ENCODE results near the gene CST8. TPM values are rescaled to one million over a fixed set of nuclear protein-coding genes. Genes with fewer than 3 reads are reported as not detected.

CST8 gene
- total RNA-seq, 1 donor, result not detected

DNA sequence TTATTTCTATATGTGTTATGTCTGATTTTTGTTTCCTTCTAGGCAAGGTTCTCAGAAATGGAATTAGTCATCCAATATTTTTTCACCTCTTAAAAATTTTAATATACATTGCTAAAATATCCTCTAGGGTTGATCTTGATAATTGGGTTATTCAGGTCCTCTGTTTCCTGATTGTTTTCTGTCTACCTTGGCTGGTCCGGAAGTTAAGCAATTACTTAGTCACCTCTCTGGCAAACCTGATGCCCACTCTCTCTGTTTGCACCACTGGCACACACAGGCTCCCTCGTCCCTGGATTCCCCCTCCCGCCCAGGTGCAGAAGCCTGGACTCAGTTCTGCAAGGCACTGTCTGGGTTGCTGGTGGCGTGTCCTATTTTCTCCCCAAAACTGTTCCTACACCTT is 49.7 kb downstream of the CST8 start:
- Histone ChIP-seq H3K9me3 (ENCODE audit: low read depth, low read length) (no peaks in the 10 kb centered on the region), H2AFZ (ENCODE audit: low read length) (no peak overlapping the region), H3K4me1 (ENCODE audit: insufficient read depth, low read length) (no peaks in the 10 kb centered on the region), H4K20me1 (ENCODE audit: insufficient read depth, low read length) (no peaks in the 10 kb centered on the region), H3K27me3 (ENCODE audit: insufficient read depth, low read length) (peaks cover 2% of the 10 kb centered on the region), H3K79me2 (ENCODE audit: insufficient read depth, low read length) (no peaks in the 10 kb centered on the region), H3K27ac (ENCODE audit: low read depth, low read length) (no peak overlapping the region), H3K36me3 (ENCODE audit: insufficient read depth, low read length) (no peaks in the 10 kb centered on the region), H3K4me2 (ENCODE audit: insufficient read depth, low read length) (no peak overlapping the region), H3K4me3 (ENCODE audit: insufficient read depth, low read length) (no peak overlapping the region)
- no peak for TF ChIP-seq CTCF (IDR thresholded peaks at IDR 0.05; ENCODE audit: extremely low read depth, low read depth, low read length)
- no peak for DNase-seq (ENCODE audit: insufficient read length, low spot score, missing footprints)

DNA sequence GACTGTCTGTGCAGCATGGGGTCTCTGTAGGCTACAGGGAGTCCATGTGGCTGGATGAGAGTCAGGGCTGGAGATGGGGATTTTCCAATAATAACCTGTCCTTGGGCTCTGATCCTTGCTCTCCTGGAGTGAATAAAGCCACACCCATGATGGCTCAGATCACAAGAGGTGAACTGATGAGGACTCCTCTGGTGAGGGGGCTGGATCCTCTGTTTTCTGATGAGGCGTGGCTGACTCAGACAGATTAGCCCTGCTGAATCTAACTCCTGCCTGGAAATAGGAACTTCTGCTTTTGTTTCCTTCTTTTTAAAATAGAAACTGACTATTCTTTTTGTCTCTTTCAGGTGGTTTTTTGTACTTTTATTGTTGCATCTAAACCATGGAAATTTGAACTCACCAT is 50.4 kb downstream of the CST8 start:
- Histone ChIP-seq H3K79me2 (ENCODE audit: insufficient read depth, low read length) (no peaks in the 10 kb centered on the region), H3K27ac (ENCODE audit: low read depth, low read length) (no peak overlapping the region), H4K20me1 (ENCODE audit: insufficient read depth, low read length) (no peaks in the 10 kb centered on the region), H3K9me3 (ENCODE audit: low read depth, low read length) (no peaks in the 10 kb centered on the region), H3K36me3 (ENCODE audit: insufficient read depth, low read length) (no peaks in the 10 kb centered on the region), H3K4me3 (ENCODE audit: insufficient read depth, low read length) (no peak overlapping the region), H2AFZ (ENCODE audit: low read length) (no peak overlapping the region), H3K27me3 (ENCODE audit: insufficient read depth, low read length) (peaks cover 2% of the 10 kb centered on the region), H3K4me1 (ENCODE audit: insufficient read depth, low read length) (no peaks in the 10 kb centered on the region), H3K4me2 (ENCODE audit: insufficient read depth, low read length) (no peak overlapping the region)
- no peak for DNase-seq (ENCODE audit: insufficient read length, low spot score, missing footprints)
- no peak for TF ChIP-seq CTCF (IDR thresholded peaks at IDR 0.05; ENCODE audit: extremely low read depth, low read depth, low read length)

DNA sequence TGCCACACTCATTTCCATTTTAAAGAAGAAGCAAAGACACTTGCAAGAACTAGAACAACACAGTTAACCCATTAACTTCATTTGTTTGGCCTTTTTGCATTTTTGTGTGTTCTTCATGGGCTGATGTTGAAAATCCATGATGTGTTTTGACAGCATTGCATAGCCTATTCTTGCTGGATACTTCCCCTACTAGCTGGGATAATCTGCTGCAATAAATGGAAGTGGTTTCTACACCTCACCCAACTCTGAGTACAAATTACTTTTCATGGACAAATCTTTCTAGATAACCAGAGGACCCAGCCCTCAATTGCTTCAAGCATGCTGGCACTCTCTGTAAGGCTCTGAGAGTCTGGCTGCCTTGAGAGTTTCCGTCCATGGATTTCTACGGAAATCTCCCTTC is 50.9 kb downstream of the CST8 start:
- Histone ChIP-seq H3K4me3 (ENCODE audit: insufficient read depth, low read length) (no peak overlapping the region), H3K36me3 (ENCODE audit: insufficient read depth, low read length) (no peaks in the 10 kb centered on the region), H3K27me3 (ENCODE audit: insufficient read depth, low read length) (peaks cover 2% of the 10 kb centered on the region), H4K20me1 (ENCODE audit: insufficient read depth, low read length) (no peaks in the 10 kb centered on the region), H3K9me3 (ENCODE audit: low read depth, low read length) (no peaks in the 10 kb centered on the region), H3K79me2 (ENCODE audit: insufficient read depth, low read length) (no peaks in the 10 kb centered on the region), H3K27ac (ENCODE audit: low read depth, low read length) (no peak overlapping the region), H3K4me2 (ENCODE audit: insufficient read depth, low read length) (no peak overlapping the region), H2AFZ (ENCODE audit: low read length) (no peak overlapping the region), H3K4me1 (ENCODE audit: insufficient read depth, low read length) (no peaks in the 10 kb centered on the region)
- no peak for TF ChIP-seq CTCF (IDR thresholded peaks at IDR 0.05; ENCODE audit: extremely low read depth, low read depth, low read length)
- DNase-seq (ENCODE audit: insufficient read length, low spot score, missing footprints), result no peak

GRCh38 chr20:23542801-23543200 is 51.9 kb downstream of the CST8 start:
- Histone ChIP-seq H3K9me3 (ENCODE audit: low read depth, low read length) (no peaks in the 10 kb centered on the region), H3K27ac (ENCODE audit: low read depth, low read length) (no peak overlapping the region), H3K27me3 (ENCODE audit: insufficient read depth, low read length) (peaks cover 2% of the 10 kb centered on the region), H3K4me2 (ENCODE audit: insufficient read depth, low read length) (no peak overlapping the region), H2AFZ (ENCODE audit: low read length) (no peak overlapping the region), H3K4me3 (ENCODE audit: insufficient read depth, low read length) (no peak overlapping the region), H3K4me1 (ENCODE audit: insufficient read depth, low read length) (no peaks in the 10 kb centered on the region), H3K36me3 (ENCODE audit: insufficient read depth, low read length) (no peaks in the 10 kb centered on the region), H4K20me1 (ENCODE audit: insufficient read depth, low read length) (no peaks in the 10 kb centered on the region), H3K79me2 (ENCODE audit: insufficient read depth, low read length) (no peaks in the 10 kb centered on the region)
- DNase-seq (ENCODE audit: insufficient read length, low spot score, missing footprints), result no peak
- no peak for TF ChIP-seq CTCF (IDR thresholded peaks at IDR 0.05; ENCODE audit: extremely low read depth, low read depth, low read length)
